ENCODE measurements around the gene CCL21. TPM values are rescaled to one million over a fixed set of nuclear protein-coding genes. Genes with fewer than 3 reads are reported as not detected.

CCL21 gene
- total RNA-seq, 1 experiment from 2014 or later: not detected

GRCh38 chr9:34684145-34684544 is 25.8 kb downstream of the CCL21 start:
- in situ Hi-C loops (cut with HindIII; ENCODE audit: low pct_unique_long_range_greater_than_20kb, low sequenced_read_pairs) (no loop called here), intact Hi-C loops (cut with micrococcal nuclease; ENCODE audit: unreplicated experiment) (no loop called here)
- POLR2A ChIA-PET: no interaction called here
- TF ChIP-seq SIN3A (IDR thresholded peaks at IDR 0.05; ENCODE audit: borderline replicate concordance, insufficient read depth, low read depth, low read length): no peak
- TF ChIP-seq POLR2AphosphoS5 (IDR thresholded peaks at IDR 0.05; ENCODE audit: low read depth, low read length): no peak
- TF ChIP-seq CTCF (IDR thresholded peaks at IDR 0.05): no peak
- TF ChIP-seq TCF7L2 (IDR thresholded peaks at IDR 0.05; ENCODE audit: low read depth, low read length): no peak
- no peak for TF ChIP-seq REST (IDR thresholded peaks at IDR 0.05; ENCODE audit: insufficient read depth in 1 of 2, low read depth in 2 of 2, low read length in 1 of 2)
- H3K27me3 ChIP-seq (ENCODE audit: control insufficient read depth, insufficient read depth, low read length): no peaks in the 10 kb centered on the region
- no peak overlapping the region for H3K4me3 ChIP-seq (ENCODE audit: low read depth in 2 of 2, low read length in 2 of 2)
- ATAC-seq: no peak
- no peak for DNase-seq (ENCODE audit: low read depth, low spot score)
- H3K4me1 ChIP-seq (ENCODE audit: control insufficient read depth, insufficient read depth, low read length): no peaks in the 10 kb centered on the region
- no TSS peak for BruUV-seq (replicated peaks)
- H3K27ac ChIP-seq (ENCODE audit: low read length): no peak overlapping the region
- CTCF ChIA-PET: no interaction called here
- H3K36me3 ChIP-seq (ENCODE audit: control insufficient read depth, insufficient read depth, low read length): no peaks in the 10 kb centered on the region
- H3K9me3 ChIP-seq (ENCODE audit: control insufficient read depth, insufficient read depth, low read depth, low read length): no peaks in the 10 kb centered on the region

- intact Hi-C loops (cut with micrococcal nuclease; ENCODE audit: unreplicated experiment): loop anchor here (1.0 kb wide), 1 partner anchor 26 kb away; no protein-coding TSS in a partner anchor
- ChIA-PET CTCF (interaction anchor here (0.5 to 2.1 kb wide), 2 partner anchors 22 to 27 kb away, joined by 11 to 22 read pairs; no protein-coding TSS in a partner anchor), POLR2A (interaction anchor here (0.9 kb wide), 1 partner anchor 24 kb away, joined by 3 read pairs; no protein-coding TSS in a partner anchor)
- H3K36me3 ChIP-seq (ENCODE audit: control insufficient read depth, insufficient read depth, low read length): no peaks in the 10 kb centered on the region
- H3K4me3 ChIP-seq (ENCODE audit: low read depth in 2 of 2, low read length in 2 of 2): no peak overlapping the region
- no peak for ATAC-seq
- H3K27ac ChIP-seq (ENCODE audit: low read length): no peak overlapping the region
- no peaks in the 10 kb centered on the region for H3K4me1 ChIP-seq (ENCODE audit: control insufficient read depth, insufficient read depth, low read length)
- no peak for DNase-seq (ENCODE audit: low read depth, low spot score)
- BruUV-seq (replicated peaks): no TSS peak
- H3K9me3 ChIP-seq (ENCODE audit: control insufficient read depth, insufficient read depth, low read depth, low read length): no peaks in the 10 kb centered on the region
- TF ChIP-seq POLR2AphosphoS5 (IDR thresholded peaks at IDR 0.05; ENCODE audit: low read depth, low read length): no peak
- no peak for TF ChIP-seq REST (IDR thresholded peaks at IDR 0.05; ENCODE audit: insufficient read depth in 1 of 2, low read depth in 2 of 2, low read length in 1 of 2)
- TF ChIP-seq CTCF (IDR thresholded peaks at IDR 0.05): no peak
- TF ChIP-seq TCF7L2 (IDR thresholded peaks at IDR 0.05; ENCODE audit: low read depth, low read length): no peak
- TF ChIP-seq SIN3A (IDR thresholded peaks at IDR 0.05; ENCODE audit: borderline replicate concordance, insufficient read depth, low read depth, low read length): no peak
- in situ Hi-C loops (cut with HindIII; ENCODE audit: low pct_unique_long_range_greater_than_20kb, low sequenced_read_pairs): no loop called here
- no peaks in the 10 kb centered on the region for H3K27me3 ChIP-seq (ENCODE audit: control insufficient read depth, insufficient read depth, low read length)
Measured at GRCh38 chr9:34675869-34676268, 34.1 kb downstream of the CCL21 start.
